Measurements from ENCODE around the gene MAN2A1.
"Not testable (repeated sequence)": the region's sequence is repeated elsewhere in the genome, so short reads cannot be mapped to it uniquely, and the experiment has no call there.

Gene MAN2A1

DNA sequence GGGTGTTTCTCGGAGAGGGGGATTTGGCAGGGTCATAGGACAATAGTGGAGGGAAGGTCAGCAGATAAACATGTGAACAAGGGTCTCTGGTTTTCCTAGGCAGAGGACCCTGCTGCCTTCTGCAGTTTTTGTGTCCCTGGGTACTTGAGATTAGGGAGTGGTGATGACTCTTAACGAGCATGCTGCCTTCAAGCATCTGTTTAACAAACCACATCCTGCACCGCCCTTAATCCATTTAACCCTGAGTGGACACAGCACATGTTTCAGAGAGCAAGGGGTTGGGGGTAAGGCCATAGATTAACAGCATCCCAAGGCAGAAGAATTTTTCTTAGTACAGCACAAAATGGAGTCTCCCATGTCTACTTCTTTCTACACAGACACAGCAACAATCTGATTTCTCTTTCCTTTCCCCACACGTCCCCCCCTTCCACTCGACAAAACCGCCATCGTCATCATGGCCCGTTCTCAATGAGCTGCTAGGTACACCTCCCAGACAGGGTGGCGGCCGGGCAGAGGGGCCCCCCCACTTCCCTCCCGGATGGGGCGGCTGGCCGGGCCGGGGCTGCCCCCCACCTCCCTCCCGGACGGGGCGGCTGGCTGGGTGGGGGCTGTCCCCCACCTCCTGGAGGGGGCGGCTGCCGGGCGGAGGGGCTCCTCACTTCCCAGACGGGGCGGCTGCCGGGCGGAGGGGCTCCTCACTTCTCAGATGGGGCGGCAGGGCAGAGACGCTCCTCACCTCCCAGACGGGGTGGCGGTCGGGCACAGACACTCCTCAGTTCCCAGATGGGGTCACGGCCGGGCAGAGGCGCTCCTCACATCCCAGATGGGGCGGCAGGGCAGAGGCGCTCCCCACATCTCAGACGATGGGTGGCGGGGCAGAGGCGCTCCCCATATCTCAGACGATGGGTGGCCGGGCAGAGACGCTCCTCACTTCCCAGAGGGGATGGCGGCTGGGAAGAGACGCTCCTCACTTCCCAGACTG is 142.8 kb downstream of the MAN2A1 start:
- DNase-seq = not testable (repeated sequence)

DNA sequence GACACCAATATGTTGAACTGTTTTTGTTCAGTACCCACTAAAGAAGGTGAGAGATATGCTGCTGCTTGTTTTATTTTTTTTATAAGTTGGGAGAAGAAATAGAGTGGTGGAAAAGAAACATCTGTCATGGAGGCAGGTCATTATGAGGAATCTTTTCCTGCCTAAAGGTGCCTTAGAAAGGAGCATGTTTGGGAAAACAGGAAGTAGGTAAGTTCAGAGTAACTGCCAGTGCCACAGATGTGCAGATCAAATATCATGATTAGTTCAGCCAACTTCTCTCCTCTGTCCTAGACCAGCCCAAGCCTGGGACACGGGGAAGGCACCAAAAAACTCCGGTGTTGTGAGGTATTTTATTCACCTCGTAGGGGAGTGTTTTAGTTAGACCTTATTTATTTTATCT is 144.2 kb downstream of the MAN2A1 start:
- no peak for DNase-seq

DNA sequence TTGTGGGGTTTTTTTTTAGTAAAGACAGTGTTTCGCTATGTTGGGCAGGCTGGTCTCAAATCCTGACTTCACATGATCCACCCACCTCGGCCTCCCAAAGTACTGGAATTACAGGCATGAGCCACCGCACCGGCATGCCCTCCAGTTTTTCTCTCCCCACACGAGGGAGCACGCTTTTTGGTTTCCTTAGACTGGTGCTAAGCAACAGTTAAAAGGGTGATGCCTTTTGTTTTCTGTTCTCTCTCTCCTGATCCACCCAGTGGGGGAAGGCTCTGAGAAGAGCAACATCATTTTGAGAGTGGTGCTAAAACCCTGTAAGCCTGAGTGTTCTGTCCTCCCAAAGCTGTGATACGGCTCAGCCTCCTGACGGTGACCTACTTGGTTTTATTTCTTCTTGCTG is 146.6 kb downstream of the MAN2A1 start:
- DNase-seq = no peak

DNA sequence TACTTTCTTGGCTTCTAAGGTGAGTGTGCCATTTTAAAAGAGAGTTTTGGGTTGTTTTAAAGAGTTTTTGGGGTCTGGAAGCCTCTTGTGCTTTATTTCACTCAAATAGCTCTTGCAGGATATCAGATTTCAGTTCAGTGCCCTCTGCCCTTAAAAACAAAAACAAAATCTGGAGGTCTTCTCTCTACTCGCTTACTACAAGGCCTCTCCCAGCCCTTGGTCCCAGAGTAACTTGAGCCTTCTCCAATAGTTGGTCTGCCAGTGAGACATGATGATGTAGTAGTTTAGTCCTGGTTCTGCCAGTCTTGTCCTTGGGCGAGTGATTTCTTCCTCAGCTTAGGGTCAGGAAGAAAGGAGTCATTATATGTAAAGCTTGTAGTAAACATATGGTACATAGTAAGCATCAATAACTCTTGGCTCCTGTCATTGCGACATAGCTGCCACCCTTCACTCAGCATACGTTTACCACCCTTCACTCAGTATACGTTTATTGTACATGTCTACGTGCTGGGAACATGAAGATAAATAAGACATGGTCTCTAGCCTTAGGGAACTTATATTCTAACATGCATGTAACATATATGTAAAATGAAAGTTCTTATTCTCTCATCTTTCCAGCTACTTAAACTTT is 147.6 kb downstream of the MAN2A1 start:
- DNase-seq = no peak

GRCh38 chr5:109838157-109838556 is 148.4 kb downstream of the MAN2A1 start:
- DNase-seq = no peak

DNA sequence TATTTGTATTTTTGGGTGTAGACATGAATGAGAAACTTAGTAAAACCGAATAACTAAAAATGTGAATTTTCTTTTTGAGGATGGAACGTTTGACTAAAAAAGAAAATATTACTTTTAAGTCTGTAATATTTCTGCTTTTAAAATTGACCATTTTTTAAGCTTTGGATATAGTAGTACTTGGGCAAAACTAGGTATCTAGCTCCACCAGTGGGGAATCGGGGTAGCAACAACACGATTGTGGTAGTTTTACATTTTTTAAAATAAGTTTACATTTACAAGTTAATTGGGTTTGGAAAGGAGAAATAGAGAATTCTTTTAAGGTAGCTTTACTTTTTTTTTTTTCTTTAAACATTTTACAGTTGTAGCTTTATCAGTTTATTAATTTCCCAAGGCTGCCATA is 154.4 kb downstream of the MAN2A1 start:
- no peak for DNase-seq

DNA sequence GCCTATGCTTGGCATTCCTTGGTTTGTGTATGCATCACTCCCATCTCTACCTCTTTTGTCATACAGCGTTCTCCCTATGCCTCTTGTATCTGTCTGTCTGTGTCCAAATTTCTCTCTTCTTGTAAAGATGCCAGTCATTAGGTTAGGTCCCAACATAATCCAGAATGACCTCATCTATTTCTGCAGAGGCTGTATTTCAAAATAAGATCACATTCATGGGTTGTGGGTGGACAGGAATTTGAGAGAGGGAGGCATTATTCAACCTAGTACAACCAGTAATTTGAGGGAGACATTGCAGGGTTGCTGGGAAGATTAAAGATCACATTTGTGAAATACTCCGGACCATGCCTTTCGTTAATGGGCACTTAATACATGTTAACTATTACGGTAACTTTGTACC is 155.0 kb downstream of the MAN2A1 start:
- DNase-seq = no peak

GRCh38 chr5:109848130-109848529 is 158.4 kb downstream of the MAN2A1 start:
- DNase-seq = no peak

DNA sequence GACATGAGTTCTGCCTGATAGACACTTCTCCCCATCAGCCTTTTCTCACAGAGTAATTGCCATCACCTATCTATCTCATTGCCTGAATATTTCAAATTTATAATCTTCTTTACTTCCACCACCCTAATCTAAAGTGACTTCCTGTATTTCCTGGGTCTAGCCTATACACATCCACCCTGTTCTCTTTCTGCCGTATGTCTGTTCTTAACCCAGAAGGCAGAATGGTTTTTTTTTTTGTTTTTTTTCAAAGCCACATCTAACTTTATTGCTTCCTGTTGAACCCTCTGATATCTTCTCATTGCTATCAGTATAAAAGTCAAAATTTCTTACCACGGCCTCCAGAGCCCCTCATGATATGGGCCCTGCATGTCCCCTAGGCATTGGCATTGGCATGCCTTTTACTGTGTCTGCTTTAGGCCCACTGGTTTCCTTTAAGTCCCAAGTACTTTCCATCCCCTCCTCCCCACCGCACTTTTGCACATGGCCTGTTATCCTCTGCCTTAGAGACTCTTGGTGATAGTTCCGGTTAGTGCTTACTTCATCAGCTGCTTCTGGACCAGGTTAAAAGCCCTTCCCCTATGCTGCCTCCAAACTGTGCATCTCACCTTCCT is 159.9 kb downstream of the MAN2A1 start:
- DNase-seq = no peak

GRCh38 chr5:109852371-109853155 is 162.8 kb downstream of the MAN2A1 start:
- DNase-seq = no peak

DNA sequence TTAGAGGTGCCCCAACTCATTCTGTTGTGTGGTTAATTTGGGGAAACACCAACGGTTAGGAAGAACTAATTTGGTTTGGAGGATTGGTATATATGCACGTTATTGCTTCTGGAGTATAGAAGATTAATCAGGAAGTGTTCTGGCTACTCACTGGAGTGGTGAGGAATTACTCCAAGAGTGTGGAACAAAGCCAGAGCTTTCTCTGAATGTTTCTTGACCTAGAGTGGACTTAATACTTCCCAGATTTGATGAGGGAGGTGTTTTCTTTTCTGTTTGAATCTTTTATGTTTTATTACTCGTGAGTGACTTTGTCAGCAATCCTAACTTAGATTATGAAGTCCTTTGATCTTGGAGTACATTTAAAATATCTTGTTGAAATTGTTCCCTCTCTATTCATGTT is 163.7 kb downstream of the MAN2A1 start:
- no peak for DNase-seq

DNA sequence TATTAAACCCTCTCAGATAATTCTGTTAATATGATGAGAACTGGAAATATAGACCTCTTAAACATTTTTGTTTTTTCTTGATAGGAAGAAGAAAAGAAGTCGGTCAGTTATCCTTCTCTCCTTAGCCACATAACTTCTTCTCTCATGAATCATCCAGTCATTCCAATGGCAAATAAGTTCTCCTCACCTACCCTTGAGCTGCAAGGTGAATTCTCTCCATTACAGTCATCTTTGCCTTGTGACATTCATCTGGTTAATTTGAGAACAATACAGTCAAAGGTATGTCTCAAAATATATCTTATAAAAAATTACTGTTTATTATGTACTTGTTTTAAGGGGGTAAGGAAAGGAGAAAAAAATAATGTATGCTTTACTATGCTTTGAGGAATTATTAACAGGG is 165.3 kb downstream of the MAN2A1 start:
- no peak for DNase-seq

- no peak for DNase-seq
Measured at GRCh38 chr5:109857405-109858031, 167.8 kb downstream of the MAN2A1 start.

DNA sequence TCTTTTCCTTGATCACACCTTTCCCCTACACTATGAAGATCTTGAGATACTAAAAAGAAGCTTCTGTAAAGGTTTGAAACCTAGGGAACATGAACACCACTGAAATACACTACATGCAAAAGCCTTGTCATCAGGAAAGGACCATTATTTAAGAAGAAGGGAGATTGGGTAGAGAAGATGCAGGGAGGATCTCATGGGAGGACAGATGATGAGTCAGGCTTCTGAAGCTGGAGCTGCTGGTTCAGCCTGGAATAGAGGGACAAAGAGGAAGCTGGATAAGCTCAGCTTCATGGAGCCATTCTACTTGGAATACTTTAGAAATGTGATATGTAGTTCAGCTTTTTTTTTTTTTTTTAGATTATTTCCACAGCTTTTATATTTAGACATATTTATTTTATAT is 169.8 kb downstream of the MAN2A1 start:
- no peak for DNase-seq

- DNase-seq = no peak
Measured at GRCh38 chr5:109862301-109862700, 172.6 kb downstream of the MAN2A1 start.

DNA sequence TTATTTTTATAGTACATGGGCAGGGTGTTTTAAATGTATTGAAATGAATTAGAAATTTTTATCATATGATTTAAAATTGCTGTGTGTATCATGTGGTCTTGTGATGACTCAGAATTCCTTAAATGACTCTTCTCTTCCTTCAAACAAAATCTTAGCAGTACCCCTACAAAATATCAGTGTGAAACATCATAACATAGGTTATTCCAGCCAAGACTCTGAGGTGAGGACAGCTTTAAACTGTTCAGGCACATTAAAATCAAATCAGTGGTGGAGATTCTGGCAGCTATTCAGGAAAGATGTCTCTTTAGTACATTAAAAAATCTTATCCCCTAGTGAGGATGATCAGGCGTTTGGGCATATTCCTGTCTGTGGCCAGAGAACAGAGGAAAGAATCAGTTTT is 174.0 kb downstream of the MAN2A1 start:
- no peak for DNase-seq

- DNase-seq = peak; percentile 58
Measured at GRCh38 chr5:109865637-109866036, 175.9 kb downstream of the MAN2A1 start.

DNA sequence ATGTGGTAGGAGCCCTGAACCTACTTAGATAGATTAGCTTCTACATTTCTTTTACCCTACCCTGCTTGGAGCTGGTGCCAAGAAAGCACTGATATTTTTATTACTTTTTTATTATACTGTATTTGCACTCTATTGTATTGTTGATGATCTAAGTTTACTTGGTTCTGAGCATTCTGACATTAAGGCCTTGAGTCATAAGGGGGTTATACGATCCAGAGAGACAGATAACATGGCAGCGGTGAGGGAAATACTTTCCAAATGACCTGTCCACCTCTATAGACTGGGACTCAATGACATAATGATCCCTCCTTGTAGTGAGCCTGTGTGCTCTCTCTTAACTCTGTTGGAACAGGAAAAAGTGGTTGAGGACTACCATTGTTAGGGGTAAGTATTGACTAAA is 176.3 kb downstream of the MAN2A1 start:
- no peak for DNase-seq

- DNase-seq = no peak
Measured at GRCh38 chr5:109868737-109869136, 179.0 kb downstream of the MAN2A1 start.

DNA sequence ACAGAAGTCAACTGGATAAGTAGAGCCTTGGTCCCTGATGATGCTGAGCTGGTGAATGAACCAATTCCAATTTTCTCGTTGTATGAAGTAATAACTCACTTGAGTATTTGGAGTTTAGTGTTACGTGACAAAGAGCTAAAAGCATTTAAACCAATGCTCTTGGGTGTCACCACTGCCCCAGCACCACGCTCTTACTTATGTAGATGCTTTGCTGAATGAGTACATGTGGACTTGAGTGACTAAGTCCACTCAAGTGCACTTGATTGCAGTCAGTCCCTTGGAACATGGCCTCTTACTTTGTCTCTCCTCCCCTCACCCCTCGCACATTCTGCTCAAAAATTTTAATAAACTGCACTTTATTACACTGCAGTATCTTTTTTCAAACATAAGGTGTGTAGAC is 184.0 kb downstream of the MAN2A1 start:
- no peak for DNase-seq

- no peak for DNase-seq
Measured at GRCh38 chr5:109874108-109874507, 184.4 kb downstream of the MAN2A1 start.

DNA sequence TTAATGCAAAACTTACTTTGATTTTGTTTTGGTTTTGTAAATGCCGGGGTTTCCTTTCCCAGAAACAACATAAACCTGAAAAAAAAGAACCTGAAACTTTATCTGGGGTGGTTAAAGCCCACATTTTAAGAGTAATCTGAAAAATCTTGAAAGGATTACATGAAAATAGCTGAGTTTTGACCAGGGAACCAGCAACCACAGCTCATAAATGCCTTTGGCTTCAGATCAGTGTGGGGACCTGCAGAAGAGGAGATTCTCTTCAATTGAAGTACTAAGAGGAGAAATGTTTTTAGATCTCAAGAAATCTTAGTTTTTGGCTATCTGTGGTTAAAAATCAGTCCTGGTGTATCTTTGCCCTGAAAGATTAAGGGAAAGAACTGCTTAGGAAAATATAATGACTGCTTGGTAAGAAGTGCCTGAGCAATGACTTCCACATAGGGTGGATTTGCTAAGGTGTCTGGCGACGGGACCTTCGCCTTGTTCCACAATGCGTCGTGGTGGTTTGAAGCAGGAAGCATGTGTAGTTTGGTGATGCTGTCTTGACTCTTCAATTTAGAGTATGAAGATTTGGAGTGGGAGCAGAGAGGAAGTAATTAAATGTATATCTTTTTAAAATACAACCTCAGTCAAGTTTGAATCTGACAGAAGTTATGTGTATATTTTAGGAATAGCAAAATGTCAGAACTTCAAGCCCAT is 186.5 kb downstream of the MAN2A1 start:
- no peak for DNase-seq
